Activated naive CD8-positive, alpha-beta T cell treated with anti-CD3 and anti-CD28 coated beads for 36 hours (primary cell): Measurements from ENCODE around the gene GSTO1. TPM values are rescaled to one million over a fixed set of nuclear protein-coding genes. Genes with fewer than 3 reads are reported as not detected.

Source experiments
- DNase-seq: peaks from one replicate; pipeline ENCODE4 v3.0.0; 2021
- H3K27ac Mint-ChIP-seq: one replicate; pipeline ENCODE4 v1.8.0; 2022; ENCODE audit warnings: mild to moderate bottlenecking, moderate library complexity, mixed read lengths
- H3K27me3 Mint-ChIP-seq: one replicate; pipeline ENCODE4 v1.8.0; 2022; ENCODE audit warnings: mild to moderate bottlenecking, mixed read lengths
- H3K36me3 Mint-ChIP-seq: one replicate; pipeline ENCODE4 v1.8.0; 2021; ENCODE audit warnings: mild to moderate bottlenecking, mixed read lengths
- H3K4me1 Mint-ChIP-seq: one replicate; pipeline ENCODE4 v1.8.0; 2021; ENCODE audit warnings: mixed read lengths
- H3K4me3 Mint-ChIP-seq: one replicate; pipeline ENCODE4 v1.8.0; 2022; ENCODE audit warnings: mild to moderate bottlenecking, moderate library complexity, mixed read lengths
- H3K9me3 Mint-ChIP-seq: one replicate; pipeline ENCODE4 v1.8.0; 2022; ENCODE audit warnings: mixed read lengths
- total RNA-seq, 2 experiments: library from RNA; stranded (reverse); gene quantifications; one replicate each; pipeline ENCODE4 v1.2.3, GENCODE V29; 2021

The GSTO1 gene
- total RNA-seq, 2 experiments from 2014 or later, result 148 to 153 TPM

GRCh38 chr10:104301907-104302690 is 47.4 kb downstream of the GSTO1 start:
- DNase-seq, result no peak
- peaks cover 8% of the 10 kb centered on the region for H3K36me3 Mint-ChIP-seq
- H3K4me3 Mint-ChIP-seq, result no peak overlapping the region
- H3K27ac Mint-ChIP-seq, result no peak overlapping the region
- peaks cover 31% of the 10 kb centered on the region for H3K4me1 Mint-ChIP-seq
- peaks cover 15% of the 10 kb centered on the region for H3K27me3 Mint-ChIP-seq
- H3K9me3 Mint-ChIP-seq, result no peaks in the 10 kb centered on the region

DNA sequence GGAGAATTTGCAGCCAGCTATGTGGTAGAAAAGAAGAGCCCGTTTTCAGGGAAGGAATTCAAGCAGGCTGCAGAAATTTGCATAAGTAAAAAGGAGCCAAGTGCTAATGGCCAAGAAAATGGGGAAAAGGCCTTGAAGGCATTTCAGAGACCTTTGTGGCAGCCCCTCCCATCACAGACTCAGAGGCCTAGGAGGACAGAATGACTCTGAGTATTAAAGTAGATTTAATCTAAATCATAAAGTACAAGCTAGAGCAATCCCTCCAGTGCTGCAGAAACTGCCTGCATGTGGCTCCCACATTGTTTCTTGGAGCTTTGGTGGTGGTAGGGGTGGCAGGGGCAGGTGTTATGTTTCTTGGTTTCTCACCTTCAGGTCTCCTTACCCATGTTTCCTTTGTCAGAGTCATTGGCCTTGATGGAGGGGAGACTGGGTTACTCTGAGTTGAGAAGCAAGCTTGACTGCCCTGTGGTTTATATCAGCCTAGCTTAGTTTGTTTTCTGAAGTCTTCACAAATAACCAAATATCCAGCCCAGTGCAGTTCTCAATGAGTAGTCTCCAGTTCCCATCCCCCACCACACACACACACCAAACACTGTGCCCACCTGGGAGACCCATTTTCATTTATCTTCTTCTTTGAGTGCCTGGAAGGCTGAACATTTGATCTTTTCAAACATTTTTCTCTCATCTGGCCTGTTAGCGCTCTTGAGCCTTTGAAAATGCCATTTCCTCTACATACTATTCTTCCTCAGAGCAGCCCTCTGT is 49.1 kb downstream of the GSTO1 start:
- H3K9me3 Mint-ChIP-seq, result no peaks in the 10 kb centered on the region
- DNase-seq, result no peak
- H3K27me3 Mint-ChIP-seq, result peaks cover 11% of the 10 kb centered on the region
- peaks cover 47% of the 10 kb centered on the region for H3K4me1 Mint-ChIP-seq
- peaks cover 10% of the 10 kb centered on the region for H3K36me3 Mint-ChIP-seq
- H3K4me3 Mint-ChIP-seq, result no peak overlapping the region
- no peak overlapping the region for H3K27ac Mint-ChIP-seq

- H3K27me3 Mint-ChIP-seq, result peaks cover 11% of the 10 kb centered on the region
- H3K27ac Mint-ChIP-seq, result no peak overlapping the region
- no peak for DNase-seq
- peaks cover 50% of the 10 kb centered on the region for H3K4me1 Mint-ChIP-seq
- no peaks in the 10 kb centered on the region for H3K9me3 Mint-ChIP-seq
- no peak overlapping the region for H3K4me3 Mint-ChIP-seq
- H3K36me3 Mint-ChIP-seq, result peaks cover 13% of the 10 kb centered on the region
Observed at GRCh38 chr10:104304356-104304745, 49.7 kb downstream of the GSTO1 start.

GRCh38 chr10:104304927-104305326 is 50.2 kb downstream of the GSTO1 start:
- H3K27ac Mint-ChIP-seq, result no peak overlapping the region
- H3K4me3 Mint-ChIP-seq, result no peak overlapping the region
- no peaks in the 10 kb centered on the region for H3K9me3 Mint-ChIP-seq
- peaks cover 11% of the 10 kb centered on the region for H3K27me3 Mint-ChIP-seq
- no peak for DNase-seq
- H3K36me3 Mint-ChIP-seq, result peaks cover 18% of the 10 kb centered on the region
- H3K4me1 Mint-ChIP-seq, result peaks cover 54% of the 10 kb centered on the region

DNA sequence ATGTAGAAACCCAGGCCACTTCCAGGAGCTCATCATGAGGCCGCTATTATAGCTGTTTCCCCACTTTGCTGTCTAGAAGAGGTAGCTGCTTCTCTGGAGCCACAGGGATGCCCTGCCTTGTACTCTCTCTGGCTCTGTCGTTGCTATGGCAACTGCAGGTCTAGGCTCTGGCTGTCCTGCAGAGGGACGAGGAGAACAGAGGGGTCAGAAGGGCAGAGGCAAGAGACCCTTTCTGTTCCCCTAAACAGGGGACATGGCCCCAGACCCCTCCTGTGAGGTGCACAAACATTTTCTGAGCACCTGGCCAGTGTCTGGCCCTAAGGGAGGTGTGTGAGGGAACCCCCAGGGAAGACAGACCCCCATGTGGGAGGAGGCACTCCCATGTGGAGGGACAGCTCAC is 52.2 kb downstream of the GSTO1 start:
- Mint-ChIP-seq H3K9me3 (no peaks in the 10 kb centered on the region), H3K4me3 (no peak overlapping the region), H3K27ac (no peak overlapping the region), H3K4me1 (peaks cover 57% of the 10 kb centered on the region), H3K27me3 (peaks cover 11% of the 10 kb centered on the region), H3K36me3 (peaks cover 28% of the 10 kb centered on the region)
- no peak for DNase-seq

GRCh38 chr10:104307576-104308438 is 53.1 kb downstream of the GSTO1 start:
- DNase-seq, result no peak
- no peaks in the 10 kb centered on the region for H3K9me3 Mint-ChIP-seq
- H3K4me1 Mint-ChIP-seq, result peaks cover 62% of the 10 kb centered on the region
- H3K27ac Mint-ChIP-seq, result peak overlapping the region; percentile 84
- H3K27me3 Mint-ChIP-seq, result peaks cover 11% of the 10 kb centered on the region
- no peak overlapping the region for H3K4me3 Mint-ChIP-seq
- H3K36me3 Mint-ChIP-seq, result peaks cover 33% of the 10 kb centered on the region

DNA sequence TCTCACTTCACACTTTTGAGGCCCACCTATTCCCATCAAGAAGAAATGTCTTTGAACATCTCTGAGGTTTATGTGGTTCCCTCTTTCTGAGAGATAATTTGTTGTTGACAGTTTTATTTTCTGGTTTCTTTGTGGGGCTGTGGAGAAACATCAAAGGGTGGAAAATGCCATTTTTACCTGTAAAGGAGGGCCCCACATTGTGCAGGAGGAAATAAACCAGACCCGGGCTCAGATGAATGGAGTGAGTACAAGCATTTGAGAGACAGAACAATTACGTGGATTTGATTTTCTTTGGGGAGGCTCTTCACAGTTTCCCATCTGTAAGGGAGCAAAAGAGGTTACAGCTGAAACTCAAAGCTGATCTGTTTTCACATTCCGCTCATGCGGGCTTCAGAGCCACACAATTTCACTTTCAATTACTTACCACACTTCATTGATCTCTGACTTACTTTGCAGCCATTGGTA is 53.8 kb downstream of the GSTO1 start:
- peak; percentile 53 for DNase-seq
- Mint-ChIP-seq H3K36me3 (peaks cover 35% of the 10 kb centered on the region), H3K27me3 (peaks cover 11% of the 10 kb centered on the region), H3K27ac (peak overlapping the region; percentile 84), H3K9me3 (no peaks in the 10 kb centered on the region), H3K4me3 (peak overlapping the region; percentile 43), H3K4me1 (peaks cover 62% of the 10 kb centered on the region)

DNA sequence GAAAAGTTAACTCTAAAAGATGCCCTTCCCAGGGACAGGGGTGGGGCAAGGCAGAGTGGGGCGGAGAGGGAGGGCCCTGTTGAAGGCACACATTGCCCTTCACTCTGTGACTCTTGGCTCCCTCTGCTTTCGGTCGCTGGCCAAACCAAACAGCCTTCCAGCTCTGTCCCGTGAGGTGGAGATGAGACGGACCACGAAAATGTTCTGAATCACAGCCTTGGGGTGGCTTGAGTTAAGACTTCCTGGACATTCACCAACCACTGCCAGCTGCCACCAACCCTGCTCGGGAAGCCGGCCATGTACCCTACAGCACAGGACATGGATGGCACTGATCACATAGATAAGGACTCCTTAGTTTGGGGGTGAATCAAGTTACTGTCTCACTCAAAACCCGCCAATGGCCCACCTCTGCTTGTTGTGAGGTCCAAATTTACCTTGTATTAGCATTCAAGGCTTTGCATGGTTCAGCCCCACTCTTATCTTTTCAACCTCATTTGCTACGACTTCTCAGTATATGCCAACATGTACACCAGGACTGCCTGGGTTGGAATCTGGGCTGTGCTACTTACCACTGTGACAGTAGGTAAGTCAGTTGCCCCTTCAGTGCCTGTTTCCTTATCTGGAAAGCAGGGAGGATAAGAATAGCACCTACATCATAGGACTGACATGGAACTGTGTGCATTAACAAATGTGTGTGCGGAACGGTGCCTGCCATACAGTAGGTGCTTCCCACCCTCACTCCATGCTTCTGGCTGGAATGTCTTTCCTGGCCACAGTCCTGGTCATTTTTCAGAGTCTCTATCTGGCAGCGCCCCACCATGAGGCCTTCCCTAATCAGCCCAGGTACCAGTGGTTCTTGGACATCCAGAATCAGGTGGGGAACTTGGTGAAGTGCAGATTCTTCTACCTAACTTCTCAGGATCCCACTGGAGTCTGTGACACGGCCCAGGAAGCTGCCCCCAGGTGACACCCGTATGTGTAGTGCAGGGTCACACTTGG is 55.6 kb downstream of the GSTO1 start:
- Mint-ChIP-seq H3K9me3 (no peaks in the 10 kb centered on the region), H3K36me3 (peaks cover 41% of the 10 kb centered on the region), H3K4me1 (peaks cover 56% of the 10 kb centered on the region), H3K4me3 (no peak overlapping the region), H3K27ac (no peak overlapping the region), H3K27me3 (peaks cover 11% of the 10 kb centered on the region)
- no peak for DNase-seq

DNA sequence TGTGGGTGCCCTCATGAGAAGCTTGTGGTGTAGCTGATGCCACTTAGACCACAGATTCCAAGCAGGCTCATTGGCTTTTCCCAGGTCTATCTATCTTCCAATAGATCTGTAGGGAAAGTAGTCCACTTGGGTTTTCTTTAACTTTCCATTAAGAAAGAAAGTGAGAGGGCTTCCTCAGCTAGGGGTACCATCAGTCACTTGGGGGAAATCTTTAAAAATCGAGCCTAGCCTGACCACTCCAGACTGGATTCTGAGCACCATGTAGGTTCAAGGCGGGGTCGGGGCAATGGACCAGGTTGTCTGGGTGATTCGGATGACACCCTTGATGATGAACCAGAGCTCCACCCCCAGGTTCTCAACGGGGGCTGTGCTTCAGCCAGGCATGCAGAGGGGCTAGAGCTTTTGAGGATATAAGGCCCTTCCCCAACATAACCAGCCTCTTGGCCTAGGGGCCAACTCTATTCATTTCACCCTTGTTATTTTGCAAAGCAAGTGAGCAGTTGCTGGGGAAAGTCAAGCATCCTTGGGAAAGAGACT is 56.6 kb downstream of the GSTO1 start:
- H3K27ac Mint-ChIP-seq, result no peak overlapping the region
- H3K4me1 Mint-ChIP-seq, result peaks cover 49% of the 10 kb centered on the region
- no peaks in the 10 kb centered on the region for H3K9me3 Mint-ChIP-seq
- no peak overlapping the region for H3K4me3 Mint-ChIP-seq
- peaks cover 41% of the 10 kb centered on the region for H3K36me3 Mint-ChIP-seq
- DNase-seq, result no peak
- peaks cover 5% of the 10 kb centered on the region for H3K27me3 Mint-ChIP-seq

GRCh38 chr10:104314591-104315485 is 60.1 kb downstream of the GSTO1 start:
- no peak overlapping the region for H3K4me3 Mint-ChIP-seq
- no peaks in the 10 kb centered on the region for H3K27me3 Mint-ChIP-seq
- peaks cover 31% of the 10 kb centered on the region for H3K36me3 Mint-ChIP-seq
- no peaks in the 10 kb centered on the region for H3K9me3 Mint-ChIP-seq
- DNase-seq, result no peak
- peaks cover 36% of the 10 kb centered on the region for H3K4me1 Mint-ChIP-seq
- H3K27ac Mint-ChIP-seq, result no peak overlapping the region

DNA sequence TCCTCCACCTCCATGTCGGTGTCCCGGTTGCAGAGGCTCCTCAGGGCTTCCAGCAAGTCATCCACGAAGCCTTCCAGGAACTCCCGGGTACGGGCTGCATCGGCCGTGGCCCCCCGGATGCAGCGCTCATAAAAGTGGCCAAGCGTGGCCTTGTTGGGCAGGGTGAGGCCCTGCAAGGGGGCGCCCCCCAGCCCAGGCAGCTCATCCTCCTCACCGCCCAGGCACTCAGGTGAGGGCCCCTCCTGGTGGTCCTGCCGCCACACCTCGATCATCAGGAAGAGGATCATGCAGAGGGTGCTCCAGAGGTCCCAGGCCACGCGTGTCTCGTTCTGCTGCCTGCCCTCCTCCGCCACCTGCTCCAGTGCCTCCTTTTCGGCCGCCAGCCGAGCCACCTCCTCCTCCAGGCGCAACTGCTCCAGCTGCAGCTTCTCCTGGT is 60.8 kb downstream of the GSTO1 start:
- Mint-ChIP-seq H3K27ac (no peak overlapping the region), H3K4me1 (peaks cover 36% of the 10 kb centered on the region), H3K9me3 (no peaks in the 10 kb centered on the region), H3K27me3 (no peaks in the 10 kb centered on the region), H3K4me3 (no peak overlapping the region), H3K36me3 (peaks cover 25% of the 10 kb centered on the region)
- no peak for DNase-seq

DNA sequence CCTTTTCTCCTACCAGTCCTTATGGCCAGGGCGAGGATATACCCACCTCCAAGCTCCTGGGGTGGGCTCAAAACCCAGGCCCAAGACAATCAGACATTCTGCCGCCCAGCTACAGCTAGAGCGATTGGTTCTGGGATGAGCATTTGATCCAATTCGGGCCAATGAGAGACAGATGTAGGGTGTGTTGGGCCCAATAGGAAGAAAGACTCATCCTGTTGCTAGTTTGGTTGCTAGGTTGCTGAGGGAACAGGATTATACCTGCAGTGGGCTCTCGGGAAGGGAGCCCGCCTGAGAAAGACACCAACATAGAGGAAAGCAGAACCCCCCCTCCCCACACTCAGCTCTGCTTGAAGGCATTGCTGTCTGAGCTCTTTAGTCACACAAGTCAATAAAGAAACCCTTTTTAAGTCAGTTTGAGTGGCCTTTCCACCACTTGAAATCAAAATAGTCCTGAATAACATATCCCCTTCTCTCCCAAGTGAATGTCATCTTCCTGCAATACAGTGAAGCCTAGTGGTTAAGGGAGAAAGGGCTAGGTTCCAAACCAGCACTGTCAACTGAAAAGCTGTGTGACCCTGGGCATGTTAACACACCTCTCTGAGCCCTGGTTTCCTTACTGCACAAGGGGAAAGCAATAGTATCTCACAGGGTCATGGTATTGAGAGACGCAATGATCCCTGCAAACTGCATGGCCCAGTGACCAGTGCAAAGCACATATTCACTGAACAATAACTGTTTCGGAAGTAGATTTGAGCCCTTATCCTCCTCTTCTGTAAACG is 61.8 kb downstream of the GSTO1 start:
- Mint-ChIP-seq H3K4me1 (peaks cover 34% of the 10 kb centered on the region), H3K27ac (no peak overlapping the region), H3K9me3 (no peaks in the 10 kb centered on the region), H3K27me3 (no peaks in the 10 kb centered on the region), H3K4me3 (no peak overlapping the region), H3K36me3 (peaks cover 18% of the 10 kb centered on the region)
- DNase-seq, result no peak
